IPS-NIHi11 (cell line): ENCODE measurements around the gene SNTG2.

ENCODE experiments used
- DNase-seq: peaks from one replicate; pipeline ENCODE4 v3.0.0; 2012; ENCODE audit warnings: mixed read lengths, low spot score

Gene SNTG2

GRCh38 chr2:953975-954686, 3.5 kb downstream of the SNTG2 start:
- DNase-seq = no peak

- no peak for DNase-seq
Observed at GRCh38 chr2:954687-955000, 4.0 kb downstream of the SNTG2 start.

GRCh38 chr2:955829-956731, 5.4 kb downstream of the SNTG2 start:
- no peak for DNase-seq

DNA sequence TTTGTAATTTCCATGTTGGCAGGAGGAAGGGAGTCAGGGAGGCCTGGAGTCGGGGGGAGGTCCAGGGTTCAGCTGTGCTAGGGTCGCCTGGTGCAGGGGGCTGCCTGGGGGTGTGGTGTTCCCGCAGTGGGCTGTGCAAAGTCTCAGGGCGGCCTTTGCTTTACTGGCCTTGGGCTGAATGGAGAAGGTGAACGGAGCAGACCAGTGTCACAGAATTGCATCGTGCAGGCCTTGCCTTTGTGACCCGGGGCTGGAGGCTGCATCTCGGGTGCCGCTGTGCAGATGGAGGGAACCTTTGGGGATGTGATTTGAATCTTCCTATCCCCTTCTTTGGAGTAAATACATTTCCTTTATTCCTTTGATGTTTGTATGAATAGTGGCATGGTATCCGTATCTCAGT, 8.8 kb downstream of the SNTG2 start:
- DNase-seq = no peak

DNA sequence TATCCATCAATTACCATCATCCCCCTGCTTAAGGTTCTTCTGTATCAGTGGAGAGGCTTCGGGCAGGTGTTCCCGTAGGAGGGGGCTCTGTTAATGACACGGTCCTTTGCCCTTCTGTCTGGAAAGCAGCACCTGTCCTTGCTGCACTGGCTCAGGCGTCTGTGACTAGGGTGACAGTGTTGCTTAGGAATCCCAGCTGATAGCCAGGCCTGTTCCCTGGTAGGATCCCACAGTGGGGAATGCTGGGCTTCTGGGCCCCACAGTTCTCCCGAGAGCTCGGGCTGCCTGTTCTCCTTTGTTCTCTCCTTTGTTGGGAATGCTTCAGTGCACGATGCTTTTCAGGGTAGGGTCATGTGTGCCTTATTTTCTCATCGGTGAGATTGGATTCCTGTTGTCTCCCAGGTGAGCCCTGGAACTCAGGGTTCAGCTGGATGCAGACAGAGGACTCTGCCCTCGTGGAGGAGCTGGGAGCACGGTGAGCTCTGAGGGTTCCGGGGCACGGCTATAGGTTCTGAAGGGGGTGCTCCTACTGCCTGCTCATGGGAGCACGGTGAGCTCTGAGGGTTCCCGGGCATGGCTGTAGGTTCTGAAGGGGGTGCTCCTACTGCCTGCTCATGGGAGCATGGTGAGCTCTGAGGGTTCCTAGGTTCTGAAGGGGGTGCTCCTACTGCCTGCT, 9.6 kb downstream of the SNTG2 start:
- no peak for DNase-seq

GRCh38 chr2:961786-962185, 11.1 kb downstream of the SNTG2 start:
- no peak for DNase-seq

DNA sequence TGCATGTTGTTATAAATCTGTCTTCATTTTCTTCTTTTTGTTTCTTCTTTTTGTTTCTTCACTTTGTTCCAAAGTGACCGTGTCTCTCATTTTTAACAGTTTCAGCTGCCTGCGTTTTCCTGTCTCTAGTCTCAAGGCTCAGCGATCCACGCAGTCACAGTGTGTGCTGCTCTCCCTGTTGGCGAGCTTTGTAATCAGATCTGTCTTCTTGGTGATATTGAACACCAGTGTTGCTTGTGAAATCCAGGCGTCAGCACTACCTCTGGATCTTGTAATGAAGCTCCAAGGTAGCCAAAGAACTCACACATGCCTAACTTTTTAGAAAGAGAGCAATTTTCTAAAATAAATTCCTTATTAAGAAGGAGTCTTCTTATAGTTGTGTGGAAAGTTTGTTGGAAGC, 13.2 kb downstream of the SNTG2 start:
- no peak for DNase-seq

DNA sequence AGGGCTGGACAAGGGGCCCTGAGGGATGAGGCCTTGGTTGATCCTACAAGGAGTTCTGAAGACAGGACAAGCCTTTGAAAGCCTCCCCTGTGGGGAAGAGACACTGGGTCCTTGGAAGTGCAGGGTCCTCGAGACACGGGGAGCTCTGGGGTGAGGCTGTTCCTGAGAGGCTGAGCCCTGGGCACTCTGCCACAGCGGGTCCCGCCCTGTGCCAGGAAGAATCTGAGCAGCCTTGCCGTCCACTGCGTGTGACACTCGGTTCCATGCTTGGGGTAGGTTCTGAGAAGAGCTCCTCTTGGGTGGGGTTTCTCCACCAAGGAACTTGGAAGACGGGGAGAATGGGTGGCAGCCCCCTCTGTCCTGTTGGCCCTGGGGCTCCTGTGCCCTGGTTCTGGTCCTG, 13.9 kb downstream of the SNTG2 start:
- no peak for DNase-seq

DNA sequence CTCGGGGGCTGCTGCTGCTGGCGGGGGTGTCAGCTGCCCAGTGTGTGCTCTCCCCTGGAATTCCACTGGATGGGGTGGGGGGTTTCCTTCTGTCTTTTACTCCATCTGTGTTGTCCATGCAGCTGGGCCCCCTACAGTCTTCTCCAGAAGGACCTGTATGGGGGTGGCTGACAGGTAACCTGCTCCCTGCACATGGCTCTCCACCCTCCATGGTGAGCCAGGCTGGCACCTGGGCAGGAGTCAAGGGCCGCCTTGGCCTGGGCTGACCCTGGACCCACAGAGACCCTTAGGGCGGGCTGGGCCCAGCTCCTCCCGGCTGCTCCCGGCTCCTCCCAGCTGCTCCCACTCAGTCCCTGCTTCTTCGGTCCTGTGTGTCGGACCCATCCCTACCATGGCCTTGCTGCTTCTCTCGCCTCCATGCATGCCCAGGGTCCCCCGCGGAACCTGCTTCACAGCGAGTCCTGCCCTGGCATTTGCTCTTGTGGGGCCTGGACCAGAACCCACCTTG, 15.0 kb downstream of the SNTG2 start:
- no peak for DNase-seq

GRCh38 chr2:973129-973528, 22.5 kb downstream of the SNTG2 start:
- no peak for DNase-seq

- DNase-seq = no peak
Observed at GRCh38 chr2:974054-974453, 23.4 kb downstream of the SNTG2 start.

DNA sequence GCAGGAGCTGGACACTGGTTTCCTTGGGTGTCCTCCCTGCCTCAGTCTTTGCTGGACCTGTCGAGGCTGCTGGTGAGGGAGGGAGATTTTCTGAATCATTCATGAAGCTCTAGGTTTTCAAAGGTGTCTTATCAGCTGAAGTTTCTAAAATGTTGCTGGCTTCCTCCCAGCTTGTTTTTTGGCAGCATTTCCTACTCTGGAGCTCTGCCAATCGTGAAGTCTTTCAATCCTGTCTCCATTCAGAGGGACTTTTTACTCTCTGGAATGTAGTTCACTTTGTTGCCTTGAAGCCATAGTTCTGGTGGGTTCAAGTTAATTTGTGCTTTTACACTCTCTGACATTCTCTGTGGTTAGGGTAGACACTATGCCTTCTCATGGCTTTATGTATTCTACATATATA, 23.9 kb downstream of the SNTG2 start:
- no peak for DNase-seq

GRCh38 chr2:975095-975494, 24.4 kb downstream of the SNTG2 start:
- DNase-seq = no peak

DNA sequence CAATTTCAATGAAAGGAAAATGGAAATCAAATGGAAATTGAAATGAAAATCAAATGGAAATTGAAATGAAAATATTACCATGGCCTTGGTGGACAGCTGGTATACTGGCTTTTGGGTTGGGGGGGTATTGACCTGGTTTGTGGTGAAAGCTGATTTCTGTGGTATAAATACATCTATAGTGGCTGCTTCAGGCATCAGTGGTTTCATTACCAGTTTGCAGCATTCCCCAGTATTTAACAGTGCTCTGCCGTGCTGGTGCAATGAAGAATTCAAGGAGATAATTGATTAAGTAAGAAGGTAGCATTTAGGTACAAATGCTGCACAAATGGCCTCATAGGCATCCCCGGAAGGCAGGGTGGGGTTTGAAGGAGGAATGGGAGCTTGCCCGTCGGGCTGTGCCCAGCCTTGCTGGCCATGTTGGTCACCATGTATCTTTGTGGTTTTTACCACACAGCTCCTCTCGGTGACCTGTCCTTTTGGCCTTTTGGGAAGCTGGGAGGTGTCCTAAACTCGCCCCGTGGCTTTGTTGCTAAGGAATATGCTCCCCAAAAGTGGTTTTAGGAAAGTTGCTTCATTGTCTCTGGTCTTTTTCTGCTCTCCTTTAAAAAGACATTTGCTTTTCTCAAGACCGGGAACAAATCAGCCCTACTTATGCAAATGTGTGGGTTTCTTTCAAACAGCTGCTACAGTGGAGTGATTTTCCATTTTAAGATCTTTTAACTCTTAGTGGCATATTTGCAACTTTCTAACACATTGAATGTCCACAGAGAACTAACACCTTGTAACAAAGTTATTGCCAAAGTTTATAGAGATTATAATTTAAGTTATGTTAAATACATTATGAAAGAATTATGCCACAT, 28.6 kb downstream of the SNTG2 start:
- no peak for DNase-seq

DNA sequence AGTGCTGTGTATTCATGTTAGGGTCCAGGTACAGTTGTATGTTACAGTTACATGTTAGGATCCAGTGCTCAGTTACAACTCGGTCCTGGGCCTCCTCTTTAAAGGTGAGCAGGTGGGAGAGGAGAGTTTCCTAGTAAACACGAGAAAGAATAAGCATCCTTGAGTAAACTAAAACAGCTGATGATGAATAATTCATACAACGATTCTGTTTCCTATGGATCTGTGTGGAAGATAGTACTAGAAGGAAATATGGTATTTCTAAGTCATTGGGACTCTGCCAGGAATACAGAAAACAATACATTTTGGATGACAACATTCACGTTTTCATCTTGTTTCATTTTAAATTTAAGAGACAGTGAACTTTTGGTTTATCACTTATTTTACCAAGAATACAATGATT, 29.5 kb downstream of the SNTG2 start:
- no peak for DNase-seq

DNA sequence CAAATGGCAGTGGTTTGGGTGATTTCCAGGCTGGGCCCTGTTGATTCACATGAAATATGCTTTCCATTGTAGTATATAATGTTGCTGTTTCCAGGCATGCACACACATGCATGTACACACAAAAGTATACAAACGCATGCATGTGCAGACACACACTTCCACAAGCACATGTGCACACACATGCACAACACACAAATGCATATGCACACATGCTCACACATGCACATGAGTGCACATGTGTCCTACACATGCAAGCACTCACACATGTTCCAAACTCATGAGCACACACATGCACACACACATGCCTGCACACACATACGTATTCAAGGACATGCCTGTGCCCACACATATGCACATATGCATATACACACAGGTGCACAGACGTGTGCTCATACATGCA, 30.6 kb downstream of the SNTG2 start:
- no peak for DNase-seq

- DNase-seq = no peak
Observed at GRCh38 chr2:981759-982158, 31.1 kb downstream of the SNTG2 start.

- no peak for DNase-seq
Observed at GRCh38 chr2:985317-985898, 34.8 kb downstream of the SNTG2 start.

- DNase-seq = no peak
Observed at GRCh38 chr2:987789-988188, 37.1 kb downstream of the SNTG2 start.

DNA sequence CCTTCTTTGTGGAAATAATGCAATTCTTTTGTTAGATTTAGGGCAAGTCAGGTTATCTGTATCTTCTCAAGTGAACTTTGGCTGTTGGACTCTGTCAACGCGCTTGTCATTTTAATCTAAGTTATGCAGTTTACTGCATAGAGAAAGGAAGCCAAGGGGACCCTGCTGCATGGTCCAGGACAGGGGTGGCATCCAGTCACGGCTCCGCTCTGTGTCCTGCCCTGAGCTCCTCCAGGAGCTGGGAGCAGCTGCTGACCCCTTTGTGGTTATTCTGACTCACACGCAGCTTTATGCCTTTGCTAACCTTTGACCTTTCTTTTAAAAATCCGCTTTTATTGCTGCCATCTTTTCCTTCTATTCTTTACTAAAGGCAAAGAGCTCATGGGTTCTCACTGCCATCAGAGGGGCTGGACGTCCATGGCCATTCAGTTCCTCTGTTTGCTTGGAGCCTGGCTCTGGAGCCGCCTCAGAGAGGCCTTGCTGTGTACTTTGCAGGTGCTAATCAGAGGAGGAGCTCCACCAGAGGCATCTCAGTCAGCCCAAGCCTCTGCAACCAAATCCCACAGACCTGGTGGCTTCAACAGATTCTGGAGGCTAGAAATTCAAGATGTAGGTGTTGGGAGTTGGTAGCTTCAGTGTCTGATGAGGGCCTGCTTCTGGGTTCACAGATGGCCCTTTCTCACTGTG, 39.3 kb downstream of the SNTG2 start:
- DNase-seq = no peak

GRCh38 chr2:990970-991369, 40.3 kb downstream of the SNTG2 start:
- DNase-seq = no peak
